Bronchial epithelial cell (primary cell): ENCODE data around the gene ACADVL. TPM values are rescaled to one million over a fixed set of nuclear protein-coding genes. Genes with fewer than 3 reads are reported as not detected.
"Not testable (repeated sequence)": the region's sequence is repeated elsewhere in the genome, so short reads cannot be mapped to it uniquely, and the experiment has no call there.

Source experiments
- DNase-seq: peaks from one replicate; pipeline ENCODE4 v3.0.0-alpha.2; 2010; ENCODE audit warnings: low read depth
- FAIRE-seq: peaks from 2 replicates; lab custom pipeline; 2011; peaks lifted over from hg19 to GRCh38; lab: Jason Lieb, UNC
- H3K27me3 ChIP-seq: 2 replicates; pipeline ENCODE4 v1.5.1; 2011; ENCODE audit warnings: low read length; ENCODE audit not compliant: control insufficient read depth, insufficient read depth
- H3K36me3 ChIP-seq: 2 replicates; pipeline ENCODE4 v1.5.1; 2011; ENCODE audit warnings: low read length; ENCODE audit not compliant: control insufficient read depth, insufficient read depth
- H3K4me3 ChIP-seq: 2 replicates; pipeline ENCODE4 v1.5.1; 2011; ENCODE audit warnings: mild to moderate bottlenecking, low read depth, low read length, control low read depth
- total RNA-seq: library from RNA; depleted of rRNA; stranded (reverse); fragments of >200 nt; gene quantifications from 2 replicates; pipeline ENCODE4 v1.2.1, GENCODE V29; 2014
- TF ChIP-seq, protein P1 (sequence below): IDR thresholded peaks from 2 replicates; pipeline ENCODE4 v1.5.1; 2011; ENCODE audit warnings: mild to moderate bottlenecking, moderate library complexity, low read length, control low read depth, inconsistent platforms; ENCODE audit not compliant: insufficient read depth, severe bottlenecking

The ACADVL gene
- total RNA-seq, 1 donor from 2014 or later, result 216 TPM

DNA sequence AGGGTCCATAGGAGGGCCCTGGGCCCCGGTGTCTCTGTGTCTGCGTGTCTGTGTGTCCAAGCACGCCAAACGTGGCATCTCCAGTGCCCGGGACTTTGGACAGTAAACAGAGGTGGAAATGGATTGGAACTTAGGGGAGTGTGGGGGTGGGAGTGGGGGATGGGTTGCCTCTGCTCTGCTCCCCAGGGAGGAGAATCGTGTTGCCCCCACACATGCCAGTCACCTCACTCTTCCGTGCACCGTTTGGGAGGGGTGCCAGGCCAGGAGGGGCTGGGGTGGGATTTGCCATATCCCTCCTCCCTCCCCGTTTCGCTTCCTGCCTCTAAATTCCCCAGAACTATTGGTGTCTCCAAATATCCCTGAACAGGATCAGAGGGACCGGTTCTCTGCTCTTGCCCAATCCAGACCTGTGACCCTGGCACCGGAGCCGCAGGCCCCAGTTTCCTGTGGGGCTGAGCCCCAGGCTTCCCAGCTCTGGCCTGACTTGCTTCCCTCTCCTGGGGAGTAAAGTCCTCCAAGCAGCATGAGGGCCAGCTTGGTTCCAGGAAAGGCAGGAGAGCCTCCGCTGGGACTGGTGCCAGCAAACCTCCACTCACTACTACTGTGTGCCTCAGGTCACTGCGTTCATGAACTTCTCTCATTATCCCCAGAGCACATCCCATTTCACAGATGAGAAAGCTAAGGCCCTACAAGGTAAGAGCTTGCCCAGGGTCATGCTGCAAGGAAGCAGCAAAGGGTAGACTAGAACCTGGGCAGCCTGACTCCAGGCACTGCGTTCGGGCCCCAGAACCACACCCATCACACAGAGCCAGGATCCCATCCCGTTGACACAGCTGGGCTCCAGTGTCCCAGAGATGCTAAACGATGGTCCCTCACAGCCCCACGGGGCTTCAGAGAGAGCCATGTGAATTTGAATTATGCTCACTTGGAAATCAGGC is 40.2 kb upstream of the ACADVL start, which contains the start of gene ASGR1:
ASGR1 (minus strand) TSS at position 54 of the 938 bp plus-strand sequence. CDS start 807 bp downstream, outside the sequence.
- no peak for FAIRE-seq
- TF ChIP-seq, protein P1, sequence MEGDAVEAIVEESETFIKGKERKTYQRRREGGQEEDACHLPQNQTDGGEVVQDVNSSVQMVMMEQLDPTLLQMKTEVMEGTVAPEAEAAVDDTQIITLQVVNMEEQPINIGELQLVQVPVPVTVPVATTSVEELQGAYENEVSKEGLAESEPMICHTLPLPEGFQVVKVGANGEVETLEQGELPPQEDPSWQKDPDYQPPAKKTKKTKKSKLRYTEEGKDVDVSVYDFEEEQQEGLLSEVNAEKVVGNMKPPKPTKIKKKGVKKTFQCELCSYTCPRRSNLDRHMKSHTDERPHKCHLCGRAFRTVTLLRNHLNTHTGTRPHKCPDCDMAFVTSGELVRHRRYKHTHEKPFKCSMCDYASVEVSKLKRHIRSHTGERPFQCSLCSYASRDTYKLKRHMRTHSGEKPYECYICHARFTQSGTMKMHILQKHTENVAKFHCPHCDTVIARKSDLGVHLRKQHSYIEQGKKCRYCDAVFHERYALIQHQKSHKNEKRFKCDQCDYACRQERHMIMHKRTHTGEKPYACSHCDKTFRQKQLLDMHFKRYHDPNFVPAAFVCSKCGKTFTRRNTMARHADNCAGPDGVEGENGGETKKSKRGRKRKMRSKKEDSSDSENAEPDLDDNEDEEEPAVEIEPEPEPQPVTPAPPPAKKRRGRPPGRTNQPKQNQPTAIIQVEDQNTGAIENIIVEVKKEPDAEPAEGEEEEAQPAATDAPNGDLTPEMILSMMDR, result no peak
- Histone ChIP-seq H3K36me3 (no peaks in the 10 kb centered on the region), H3K4me3 (no peak within 1 kb of the TSS), H3K27me3 (peaks cover 4% of the 10 kb centered on the region)
- no peak for DNase-seq

DNA sequence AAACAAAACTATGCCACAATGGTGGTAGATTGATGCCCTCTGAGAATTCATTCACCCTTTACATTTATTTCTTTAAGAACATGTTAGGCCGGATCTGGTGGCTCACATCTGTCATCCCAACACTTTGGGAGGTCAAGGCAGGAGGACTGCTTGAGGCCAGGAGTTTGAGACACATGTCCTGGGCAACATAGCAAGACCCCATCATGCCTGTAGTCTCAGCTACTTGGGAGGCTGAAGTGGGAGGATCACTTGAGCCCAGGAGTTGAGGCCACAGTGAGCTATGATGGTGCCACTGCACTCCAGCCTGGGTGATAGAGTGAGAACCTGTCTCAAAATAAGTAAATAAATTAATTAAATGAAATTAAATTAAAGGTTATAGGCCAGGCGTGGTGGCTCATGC is 37.6 kb upstream of the ACADVL start:
- FAIRE-seq, H3K27me3 ChIP-seq, H3K4me3 ChIP-seq, DNase-seq, H3K36me3 ChIP-seq: not testable (repeated sequence)

DNA sequence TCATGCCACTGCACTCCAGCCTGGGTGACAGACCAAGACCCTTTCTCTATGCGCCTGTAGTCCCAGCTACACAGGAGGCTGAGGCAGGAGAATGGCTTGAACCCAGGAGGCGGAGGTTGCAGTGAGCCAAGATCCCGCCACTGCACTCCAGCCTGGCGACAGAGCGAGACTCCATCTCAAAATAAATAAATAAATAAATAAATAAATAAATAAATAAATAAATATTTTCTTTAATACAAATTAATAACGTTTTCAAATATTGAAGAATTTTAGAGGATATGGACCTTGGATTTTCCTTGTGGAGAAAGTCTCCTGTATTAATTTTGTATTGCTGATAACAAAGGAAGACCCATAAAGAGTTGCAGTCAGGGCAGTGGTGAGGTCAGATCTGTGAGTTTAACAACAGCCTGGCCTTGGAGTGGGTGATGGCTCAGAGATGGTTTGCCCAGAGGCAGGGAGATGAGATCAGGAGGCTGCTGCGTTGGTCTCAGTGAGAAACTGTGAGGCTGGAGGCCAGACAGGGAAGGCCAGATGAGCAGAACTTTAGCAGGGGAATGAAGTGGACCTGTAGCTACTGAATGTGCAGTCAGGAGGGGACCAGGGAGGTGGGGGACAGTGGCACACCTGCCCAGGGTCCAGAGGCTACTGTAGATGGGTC is 36.2 kb upstream of the ACADVL start:
- FAIRE-seq (no peak), DNase-seq (no peak)
- H3K4me3 ChIP-seq, result no peak overlapping the region
- H3K36me3 ChIP-seq, result no peaks in the 10 kb centered on the region
- TF ChIP-seq, protein P1, result no peak
- H3K27me3 ChIP-seq, result no peaks in the 10 kb centered on the region

DNA sequence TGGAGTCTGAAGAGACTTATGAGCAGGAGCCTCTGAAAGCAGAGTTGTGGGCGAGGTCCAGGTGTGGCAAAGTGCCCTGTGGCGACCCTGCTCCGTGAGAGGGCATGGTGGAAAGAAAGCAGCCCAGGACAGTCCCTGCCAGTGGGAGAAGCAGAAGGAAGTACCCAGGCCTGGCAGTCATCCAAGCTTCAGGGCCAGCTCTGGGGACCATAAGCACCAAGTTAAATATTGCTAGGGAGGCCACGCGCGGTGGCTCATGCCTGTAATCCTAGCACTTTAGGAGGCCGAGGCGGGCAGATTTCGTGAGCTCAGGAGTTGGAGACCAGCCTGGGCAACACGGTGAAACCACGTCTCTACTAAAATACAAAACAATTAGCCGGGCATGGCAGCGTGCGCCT is 35.6 kb upstream of the ACADVL start:
- FAIRE-seq, result no peak
- TF ChIP-seq, protein P1, result no peak

DNA sequence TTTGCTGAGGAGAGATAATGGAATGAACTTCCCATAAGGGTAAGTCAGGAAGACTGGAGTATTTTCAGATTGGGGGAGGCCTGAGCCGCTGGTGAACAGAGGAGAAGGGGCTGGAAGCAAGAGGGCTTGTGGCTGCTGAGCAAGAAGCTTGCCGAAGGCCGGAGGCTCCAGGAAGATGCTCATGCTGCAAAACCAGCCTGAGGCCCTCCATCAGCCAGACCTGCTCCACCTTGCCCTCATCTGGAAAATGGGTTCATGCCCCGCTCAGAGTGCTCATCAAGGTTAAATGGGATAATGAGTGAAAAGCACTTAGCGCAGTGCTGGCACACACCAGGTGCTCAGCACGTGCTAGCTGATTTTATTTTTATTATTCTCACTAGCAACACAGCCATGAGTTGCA is 35.1 kb upstream of the ACADVL start:
- DNase-seq, result no peak
- no peak for FAIRE-seq
- Histone ChIP-seq H3K4me3 (no peak overlapping the region), H3K27me3 (no peaks in the 10 kb centered on the region), H3K36me3 (no peaks in the 10 kb centered on the region)
- TF ChIP-seq, protein P1, result no peak

More for the DNA sequence above, 35.6 kb upstream of the ACADVL start:
- Histone ChIP-seq H3K27me3 (no peaks in the 10 kb centered on the region), H3K36me3 (no peaks in the 10 kb centered on the region), H3K4me3 (no peak overlapping the region)
- DNase-seq, result no peak

DNA sequence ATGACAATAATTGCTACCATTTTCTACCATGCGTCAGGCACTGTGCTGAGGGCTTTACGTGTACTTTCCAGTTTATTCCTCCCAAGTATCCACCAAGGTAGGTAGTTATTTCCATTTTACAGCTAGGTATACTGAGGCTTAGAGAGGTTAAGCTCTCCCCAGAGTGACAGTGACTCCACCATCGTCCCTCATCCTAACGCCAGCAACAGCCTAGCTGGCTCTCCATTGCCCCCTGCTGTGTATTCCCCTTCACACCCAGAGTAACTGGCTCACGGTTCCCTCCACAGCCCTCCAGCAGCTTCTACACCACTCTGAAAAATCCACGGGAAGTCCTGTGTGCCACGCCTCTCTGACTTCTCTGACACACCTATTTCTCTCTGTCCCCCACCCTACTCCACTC is 33.5 kb upstream of the ACADVL start:
- TF ChIP-seq, protein P1, result peak; percentile 4
- H3K36me3 ChIP-seq, result no peaks in the 10 kb centered on the region
- H3K4me3 ChIP-seq, result no peak overlapping the region
- H3K27me3 ChIP-seq, result no peaks in the 10 kb centered on the region
- DNase-seq (no peak), FAIRE-seq (no peak)
